Skeletal muscle satellite cell (primary cell): Measurements from ENCODE around the gene NSUN4.
"Not testable (repeated sequence)": the region's sequence is repeated elsewhere in the genome, so short reads cannot be mapped to it uniquely, and the experiment has no call there.

Experiments
- H3K27me3 ChIP-seq: 2 replicates; pipeline ENCODE4 v1.7.0; 2013; ENCODE audit warnings: low read length; ENCODE audit not compliant: control insufficient read depth, insufficient read depth
- H3K36me3 ChIP-seq: 2 replicates; pipeline ENCODE4 v1.7.0; 2013; ENCODE audit warnings: mild to moderate bottlenecking, control low read depth, low read length; ENCODE audit not compliant: insufficient read depth
- H3K4me1 ChIP-seq: 2 replicates; pipeline ENCODE4 v1.7.0; 2013; ENCODE audit warnings: low read length; ENCODE audit not compliant: control insufficient read depth, insufficient read depth
- H3K4me2 ChIP-seq: 2 replicates; pipeline ENCODE4 v1.7.0; 2013; ENCODE audit warnings: mild to moderate bottlenecking, low read length
- H3K4me3 ChIP-seq: 2 replicates; pipeline ENCODE4 v1.7.0; 2013; ENCODE audit warnings: low read length
- H3K9ac ChIP-seq: 2 replicates; pipeline ENCODE4 v1.7.0; 2013; ENCODE audit warnings: mild to moderate bottlenecking, low read depth, low read length, moderate library complexity
- H3K9me3 ChIP-seq: replicated peaks from 2 replicates; pipeline ENCODE4 v1.7.0; 2013; ENCODE audit warnings: mild to moderate bottlenecking, control low read depth, low read length

The NSUN4 gene

GRCh38 chr1:46331786-46332540, 8.6 kb upstream of the NSUN4 start:
- H3K4me1 ChIP-seq, H3K27me3 ChIP-seq, H3K36me3 ChIP-seq, H3K4me3 ChIP-seq, H3K9ac ChIP-seq, H3K4me2 ChIP-seq, H3K9me3 ChIP-seq: not testable (repeated sequence)

DNA sequence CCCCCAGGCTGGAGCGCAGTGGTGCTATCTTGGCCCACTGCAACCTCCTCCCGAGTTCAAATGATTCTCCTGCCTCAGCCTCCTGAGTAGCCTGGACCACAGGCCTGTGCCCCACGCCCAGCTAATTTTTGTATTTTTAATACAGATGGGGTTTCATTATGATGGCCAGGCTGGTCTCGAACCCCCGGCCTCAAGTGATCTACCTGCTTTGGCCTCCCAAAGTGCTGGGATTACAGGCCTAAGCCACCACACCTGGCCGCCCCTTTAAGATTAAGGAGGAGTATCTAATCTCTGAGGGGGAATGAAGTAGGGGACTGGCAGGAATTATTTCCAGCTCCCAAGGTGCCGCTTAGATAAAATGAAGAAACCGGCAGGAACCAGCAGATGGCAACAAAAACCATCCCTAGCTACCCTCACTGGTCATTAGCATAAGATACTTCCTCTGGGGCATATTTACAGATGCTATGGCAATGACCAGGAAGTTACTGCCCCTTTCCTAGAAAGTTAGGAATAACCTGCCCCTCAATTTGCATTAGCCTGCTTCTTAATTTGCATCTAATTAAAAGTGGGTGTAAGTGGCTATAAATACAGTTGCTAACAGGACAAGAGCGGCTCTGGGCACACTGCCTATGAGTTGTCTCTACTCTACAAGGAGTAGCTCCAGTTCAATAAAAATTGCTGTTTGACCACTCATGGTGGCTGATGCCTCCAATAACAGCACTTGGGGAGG, 7.1 kb upstream of the NSUN4 start:
- Histone ChIP-seq H3K4me2 (no peak overlapping the region), H3K36me3 (no peaks in the 10 kb centered on the region), H3K4me3 (no peak overlapping the region), H3K9ac (no peak overlapping the region), H3K9me3 (no peaks in the 10 kb centered on the region), H3K27me3 (no peaks in the 10 kb centered on the region), H3K4me1 (no peaks in the 10 kb centered on the region)

DNA sequence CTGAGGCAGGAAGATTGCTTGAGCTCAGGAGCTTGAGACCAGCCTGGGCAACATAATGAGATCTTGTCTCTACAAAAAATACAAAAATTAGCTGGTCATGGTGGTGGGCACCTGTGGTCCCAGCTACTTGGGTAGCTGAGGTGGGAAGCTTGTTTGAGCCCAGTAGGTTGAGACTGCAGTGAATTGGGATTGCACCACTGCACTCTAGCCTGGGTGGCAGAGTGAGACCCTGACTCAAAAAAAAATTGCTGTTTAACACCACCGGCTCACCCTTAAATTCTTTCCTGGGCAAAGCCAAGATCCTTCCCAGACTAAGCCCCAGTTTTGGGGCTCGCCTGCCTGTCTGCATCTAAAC, 6.6 kb upstream of the NSUN4 start:
- Histone ChIP-seq H3K4me2 (no peak overlapping the region), H3K9ac (no peak overlapping the region), H3K9me3 (no peaks in the 10 kb centered on the region), H3K27me3 (no peaks in the 10 kb centered on the region), H3K4me3 (no peak overlapping the region), H3K36me3 (no peaks in the 10 kb centered on the region), H3K4me1 (no peaks in the 10 kb centered on the region)

DNA sequence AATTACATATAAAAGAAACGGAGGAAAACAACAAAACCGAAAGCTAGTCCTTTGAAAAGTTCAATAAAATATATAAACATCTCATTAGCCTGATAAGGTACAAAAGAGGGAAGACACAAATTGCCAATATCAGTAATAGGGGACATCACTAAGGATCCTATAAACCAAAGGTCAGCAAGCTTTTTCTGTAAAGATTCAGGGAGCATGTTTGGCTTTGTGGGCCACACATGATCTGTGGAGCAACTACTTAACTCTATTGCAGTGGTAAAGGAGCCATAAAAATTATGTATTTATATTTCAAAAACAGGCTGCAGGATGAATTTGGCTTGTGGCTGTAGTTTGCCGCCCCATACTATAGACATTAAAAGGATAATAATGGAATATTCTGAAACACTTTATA, 5.5 kb upstream of the NSUN4 start:
- Histone ChIP-seq H3K27me3 (no peaks in the 10 kb centered on the region), H3K4me3 (no peak overlapping the region), H3K36me3 (no peaks in the 10 kb centered on the region), H3K4me2 (no peak overlapping the region), H3K9ac (no peak overlapping the region), H3K9me3 (no peaks in the 10 kb centered on the region), H3K4me1 (peaks cover 7% of the 10 kb centered on the region)

DNA sequence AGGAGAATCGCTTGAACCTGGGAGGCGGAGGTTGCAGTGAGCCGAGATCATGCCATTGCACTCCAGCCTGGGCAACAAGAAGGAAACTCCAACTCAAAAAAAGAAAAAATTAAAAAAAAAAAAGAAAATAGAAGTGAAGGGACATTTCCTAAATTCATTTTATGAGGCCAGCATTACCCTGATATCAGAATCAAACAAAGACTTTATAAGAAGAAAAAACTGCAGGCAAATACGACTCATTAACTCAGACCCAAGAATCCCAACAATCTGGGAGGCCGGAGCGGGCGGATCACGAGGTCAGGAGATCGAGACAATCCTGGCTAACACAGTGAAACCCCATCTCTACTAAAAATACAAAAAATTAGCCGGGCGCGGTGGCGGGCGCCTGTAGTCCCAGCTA, 3.2 kb upstream of the NSUN4 start:
- peaks cover 18% of the 10 kb centered on the region for H3K4me1 ChIP-seq
- not testable (repeated sequence) for H3K4me2 ChIP-seq, H3K4me3 ChIP-seq, H3K27me3 ChIP-seq, H3K9ac ChIP-seq, H3K36me3 ChIP-seq, H3K9me3 ChIP-seq

DNA sequence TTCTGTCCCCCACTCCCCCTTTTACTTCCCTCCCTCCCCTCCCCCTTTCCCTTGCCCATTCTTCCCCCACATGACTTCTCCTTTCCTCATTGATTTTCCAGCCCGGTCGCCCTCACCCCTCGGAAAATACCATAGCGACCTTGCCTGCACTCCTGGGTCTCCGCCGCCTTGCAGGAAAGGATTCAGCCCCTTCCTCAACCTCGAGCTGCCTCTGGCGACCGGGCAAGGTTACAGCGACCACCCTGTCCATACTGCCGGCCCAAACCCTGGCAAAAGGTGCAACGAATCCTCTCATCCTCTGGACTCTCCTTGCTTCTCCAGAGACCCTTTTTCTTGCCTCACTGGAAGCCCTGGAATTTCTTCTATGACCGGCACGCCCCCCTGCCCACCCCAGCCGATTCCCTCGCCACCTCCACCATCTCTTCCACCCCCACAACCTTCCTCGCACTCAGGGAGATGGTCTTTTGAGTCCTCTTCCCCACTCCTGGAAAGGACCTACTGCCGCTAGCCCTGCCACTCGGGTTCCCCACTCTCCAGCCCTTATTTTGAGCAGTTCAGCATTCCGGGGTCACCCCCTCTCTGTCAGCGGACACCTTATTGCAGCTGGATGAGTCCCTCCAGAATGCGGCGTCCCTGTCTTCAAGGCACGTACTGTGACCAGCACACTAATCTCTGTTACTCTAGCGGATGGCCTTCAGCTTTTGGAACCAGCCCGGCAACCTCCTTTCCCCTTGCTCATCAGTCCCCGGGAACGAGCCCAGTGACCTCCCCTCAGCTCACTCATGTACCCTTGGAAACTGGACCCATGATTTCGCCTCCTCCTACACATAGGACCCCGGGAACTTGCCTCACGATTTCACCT, 846 bp downstream of the NSUN4 start:
- Histone ChIP-seq H3K4me2 (peak overlapping the region; percentile 91), H3K4me1 (peaks cover 18% of the 10 kb centered on the region), H3K9ac (peak overlapping the region; percentile 92), H3K27me3 (no peaks in the 10 kb centered on the region), H3K4me3 (peak overlapping the region; percentile 81), H3K9me3 (no peaks in the 10 kb centered on the region), H3K36me3 (peaks cover 23% of the 10 kb centered on the region)

- peaks cover 27% of the 10 kb centered on the region for H3K36me3 ChIP-seq
- H3K4me3 ChIP-seq: peak overlapping the region; percentile 81
- peak overlapping the region; percentile 92 for H3K9ac ChIP-seq
- H3K9me3 ChIP-seq: no peaks in the 10 kb centered on the region
- H3K4me1 ChIP-seq: peaks cover 18% of the 10 kb centered on the region
- H3K27me3 ChIP-seq: no peaks in the 10 kb centered on the region
- H3K4me2 ChIP-seq: peak overlapping the region; percentile 91
Measured at GRCh38 chr1:46342084-46342656, 1.6 kb downstream of the NSUN4 start.

GRCh38 chr1:46342677-46343350, 2.2 kb downstream of the NSUN4 start:
- Histone ChIP-seq H3K4me2 (peak overlapping the region; percentile 91), H3K4me1 (peaks cover 18% of the 10 kb centered on the region), H3K9me3 (no peaks in the 10 kb centered on the region), H3K9ac (peak overlapping the region; percentile 23), H3K4me3 (no peak overlapping the region), H3K36me3 (peaks cover 32% of the 10 kb centered on the region), H3K27me3 (no peaks in the 10 kb centered on the region)

GRCh38 chr1:46343351-46343695, 2.7 kb downstream of the NSUN4 start:
- no peak overlapping the region for H3K4me3 ChIP-seq
- peaks cover 18% of the 10 kb centered on the region for H3K4me1 ChIP-seq
- no peak overlapping the region for H3K4me2 ChIP-seq
- H3K27me3 ChIP-seq: no peaks in the 10 kb centered on the region
- no peak overlapping the region for H3K9ac ChIP-seq
- H3K36me3 ChIP-seq: peaks cover 32% of the 10 kb centered on the region
- no peaks in the 10 kb centered on the region for H3K9me3 ChIP-seq

DNA sequence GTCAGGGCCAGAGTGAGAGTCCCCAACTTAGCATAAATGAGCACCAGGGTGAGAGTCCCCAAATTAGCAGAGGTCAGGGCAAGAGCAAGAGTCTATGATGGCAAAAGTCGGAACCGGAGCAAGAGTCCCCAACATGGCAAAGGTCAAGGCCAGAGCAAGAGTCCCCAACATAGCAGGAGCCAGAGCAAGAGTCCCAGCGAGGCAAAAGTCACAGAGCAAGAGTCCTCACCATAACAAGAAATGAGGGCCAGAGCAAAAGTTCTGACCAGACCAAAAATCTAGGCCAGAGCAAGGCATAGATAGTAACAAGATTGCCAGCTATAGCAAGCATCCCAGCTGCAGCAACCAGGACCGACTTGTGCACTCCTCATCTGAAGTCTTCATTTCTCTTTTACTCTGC, 3.1 kb downstream of the NSUN4 start:
- H3K36me3 ChIP-seq: peaks cover 32% of the 10 kb centered on the region
- H3K4me1 ChIP-seq: peaks cover 18% of the 10 kb centered on the region

GRCh38 chr1:46344481-46344880, 3.9 kb downstream of the NSUN4 start:
- Histone ChIP-seq H3K4me3 (no peak overlapping the region), H3K9ac (no peak overlapping the region), H3K4me2 (no peak overlapping the region), H3K27me3 (no peaks in the 10 kb centered on the region), H3K9me3 (no peaks in the 10 kb centered on the region), H3K4me1 (peaks cover 16% of the 10 kb centered on the region), H3K36me3 (peaks cover 34% of the 10 kb centered on the region)

More for the DNA sequence above, 3.1 kb downstream of the NSUN4 start:
- Histone ChIP-seq H3K4me2 (no peak overlapping the region), H3K4me3 (no peak overlapping the region), H3K9ac (no peak overlapping the region), H3K27me3 (no peaks in the 10 kb centered on the region), H3K9me3 (no peaks in the 10 kb centered on the region)
